Embryonic facial prominence (tissue), 1 donor: ENCODE results near the gene CCNL1.
"Not testable (repeated sequence)": the region's sequence is repeated elsewhere in the genome, so short reads cannot be mapped to it uniquely, and the experiment has no call there.

Source experiments
- DNase-seq: peaks from one replicate; pipeline ENCODE4 v3.0.0-alpha.2; 2016; ENCODE audit errors: extremely low spot score

The CCNL1 gene

GRCh38 chr3:157103860-157104259 is 56.1 kb downstream of the CCNL1 start:
- no peak for DNase-seq

GRCh38 chr3:157103280-157103679 is 56.7 kb downstream of the CCNL1 start:
- DNase-seq, result no peak

GRCh38 chr3:157102595-157102994 is 57.4 kb downstream of the CCNL1 start:
- DNase-seq, result not testable (repeated sequence)

GRCh38 chr3:157102098-157102497 is 57.8 kb downstream of the CCNL1 start:
- DNase-seq, result no peak

- no peak for DNase-seq
These were observed 58.5 kb downstream of the CCNL1 start for GRCh38 chr3:157101486-157101885.

GRCh38 chr3:157100608-157101396 is 59.1 kb downstream of the CCNL1 start:
- DNase-seq, result no peak

GRCh38 chr3:157100096-157100477 is 59.9 kb downstream of the CCNL1 start:
- no peak for DNase-seq

GRCh38 chr3:157099326-157100095 is 60.4 kb downstream of the CCNL1 start:
- no peak for DNase-seq

- DNase-seq, result no peak
These were observed 61.1 kb downstream of the CCNL1 start for GRCh38 chr3:157098823-157099185.

- no peak for DNase-seq
These were observed 61.7 kb downstream of the CCNL1 start for GRCh38 chr3:157098121-157098822.
